Measurements from ENCODE around the gene GABBR1. TPM values are rescaled to one million over a fixed set of nuclear protein-coding genes. Genes with fewer than 3 reads are reported as not detected.
A peak's percentile ranks its signal among the peaks of the same experiment; 100 is the strongest.

GABBR1 gene
- total RNA-seq, 1 experiment from 2014 or later, result 146 TPM

DNA sequence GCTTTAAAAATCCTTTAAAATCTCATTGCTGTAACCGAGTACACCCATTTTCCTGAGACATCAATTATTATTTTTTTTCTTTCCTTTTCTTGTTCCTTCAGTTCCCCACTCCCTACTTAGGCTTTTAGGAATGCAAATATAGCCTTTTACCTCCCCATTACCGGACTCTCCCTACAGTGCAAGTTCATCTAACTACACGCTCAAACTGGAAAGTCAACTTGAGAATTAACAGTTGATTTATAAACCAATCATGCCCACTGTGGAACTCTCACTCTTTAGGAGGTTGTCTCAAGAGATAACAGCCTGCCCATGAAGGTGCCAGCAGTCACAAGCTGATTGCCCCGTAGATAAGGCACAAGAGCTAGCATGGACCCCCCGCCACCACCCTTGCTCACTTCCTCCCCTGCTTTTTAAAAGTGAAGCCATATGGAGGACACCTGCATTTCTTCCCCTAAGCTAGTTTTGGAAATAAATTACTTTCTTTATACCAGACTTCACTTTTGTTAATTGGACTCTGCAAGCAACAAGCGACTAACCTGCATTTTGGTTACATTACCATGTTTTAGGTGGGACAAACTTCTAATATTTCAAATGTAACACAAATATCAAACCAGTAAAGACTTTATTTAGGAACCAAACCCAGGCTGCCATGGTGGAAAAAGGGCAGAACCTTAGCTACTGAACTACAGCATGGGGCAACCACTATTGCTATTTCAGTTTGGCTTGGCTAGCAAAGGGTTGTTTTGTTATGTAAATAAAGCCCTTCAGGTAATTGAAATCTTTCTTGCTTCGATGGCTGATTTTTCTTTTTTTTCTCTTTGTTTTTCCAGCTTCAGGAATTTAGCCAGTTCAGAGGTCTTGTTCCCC, 108.3 kb downstream of the GABBR1 start:
- no peak overlapping the region for H3K23ac ChIP-seq (ENCODE audit: insufficient read length, low read depth, low read length)
- H3K4me2 ChIP-seq (ENCODE audit: insufficient read depth, insufficient read length, low read length), result no peak overlapping the region
- TF ChIP-seq, protein P1, sequence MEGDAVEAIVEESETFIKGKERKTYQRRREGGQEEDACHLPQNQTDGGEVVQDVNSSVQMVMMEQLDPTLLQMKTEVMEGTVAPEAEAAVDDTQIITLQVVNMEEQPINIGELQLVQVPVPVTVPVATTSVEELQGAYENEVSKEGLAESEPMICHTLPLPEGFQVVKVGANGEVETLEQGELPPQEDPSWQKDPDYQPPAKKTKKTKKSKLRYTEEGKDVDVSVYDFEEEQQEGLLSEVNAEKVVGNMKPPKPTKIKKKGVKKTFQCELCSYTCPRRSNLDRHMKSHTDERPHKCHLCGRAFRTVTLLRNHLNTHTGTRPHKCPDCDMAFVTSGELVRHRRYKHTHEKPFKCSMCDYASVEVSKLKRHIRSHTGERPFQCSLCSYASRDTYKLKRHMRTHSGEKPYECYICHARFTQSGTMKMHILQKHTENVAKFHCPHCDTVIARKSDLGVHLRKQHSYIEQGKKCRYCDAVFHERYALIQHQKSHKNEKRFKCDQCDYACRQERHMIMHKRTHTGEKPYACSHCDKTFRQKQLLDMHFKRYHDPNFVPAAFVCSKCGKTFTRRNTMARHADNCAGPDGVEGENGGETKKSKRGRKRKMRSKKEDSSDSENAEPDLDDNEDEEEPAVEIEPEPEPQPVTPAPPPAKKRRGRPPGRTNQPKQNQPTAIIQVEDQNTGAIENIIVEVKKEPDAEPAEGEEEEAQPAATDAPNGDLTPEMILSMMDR (conservative IDR thresholded peaks at IDR 0.05), result no peak
- H3K9me3 ChIP-seq (ENCODE audit: control insufficient read depth, low read depth, low read length), result peaks cover 5% of the 10 kb centered on the region
- H2BK120ac ChIP-seq (ENCODE audit: low read depth, low read length, poor library complexity, severe bottlenecking), result no peak overlapping the region
- peak overlapping the region in 1 of 2 experiments; percentile 30; a peak in 1 of 5 replicates for H3K4me3 Mint-ChIP-seq
- no peak overlapping the region for H2BK5ac ChIP-seq (ENCODE audit: insufficient read length, low read length)
- H3K9me3 Mint-ChIP-seq, result peaks cover 24 to 28% of the 10 kb centered on the region in 2 experiments
- no peaks in the 10 kb centered on the region for H3K23me2 ChIP-seq (ENCODE audit: insufficient read length, low read depth, low read length, poor library complexity, severe bottlenecking)
- no peak overlapping the region for H3K27ac ChIP-seq (ENCODE audit: insufficient read length, low read depth, low read length)
- DNase-seq, result peak; percentile 18
- H3T11ph ChIP-seq (ENCODE audit: low read length), result no peak overlapping the region
- H3K27ac Mint-ChIP-seq, result peak overlapping the region in 1 of 3 experiments; percentile 96; a peak in 4 of 7 replicates
- H3K36me3 Mint-ChIP-seq (ENCODE audit: insufficient read depth in 1 of 3, low read depth in 3 of 3), result peaks cover 17 to 29% (median 17%) of the 10 kb centered on the region in 3 experiments
- H3K79me1 ChIP-seq (ENCODE audit: insufficient read depth, low read depth, low read length, poor library complexity, severe bottlenecking), result no peaks in the 10 kb centered on the region
- no peak overlapping the region for H3K18ac ChIP-seq (ENCODE audit: insufficient read length, low read depth, low read length)
- no peak overlapping the region for H2AFZ ChIP-seq (ENCODE audit: low read length)
- H3K4ac ChIP-seq (ENCODE audit: low read depth, low read length), result no peak overlapping the region
- H3K27me3 Mint-ChIP-seq (ENCODE audit: low read depth), result no peaks in the 10 kb centered on the region
- H3K4me1 ChIP-seq (ENCODE audit: insufficient read depth, low read length), result peaks cover 10% of the 10 kb centered on the region; the same call in 1 of the 2 replicates
- no peak overlapping the region for H3K9ac ChIP-seq (ENCODE audit: extremely low read depth, insufficient read length, low read length)
- H3K14ac ChIP-seq (ENCODE audit: insufficient read depth, low read length), result no peak overlapping the region
- H3K27me3 ChIP-seq (ENCODE audit: insufficient read depth, low read length), result no peaks in the 10 kb centered on the region
- no peaks in the 10 kb centered on the region for H3K79me2 ChIP-seq (ENCODE audit: insufficient read depth, low read length)
- no CpG with 5 or more reads among the region's 7 CpGs for WGBS (ENCODE audit: extremely low coverage, insufficient read length, low lambda C conversion rate)
- H4K20me1 ChIP-seq (ENCODE audit: control insufficient read depth, insufficient read depth, insufficient read length), result no peaks in the 10 kb centered on the region
- H3K4me1 Mint-ChIP-seq, result peaks cover 19 to 20% of the 10 kb centered on the region in 2 experiments
- H2BK20ac ChIP-seq (ENCODE audit: low read depth, low read length, poor library complexity, severe bottlenecking), result no peak overlapping the region
- H2BK12ac ChIP-seq (ENCODE audit: insufficient read length, low read depth, low read length), result no peak overlapping the region
- H2AK5ac ChIP-seq (ENCODE audit: insufficient read length, low read length), result no peak overlapping the region
- H4K5ac ChIP-seq (ENCODE audit: insufficient read length, low read depth, low read length), result no peak overlapping the region
- H4K91ac ChIP-seq (ENCODE audit: insufficient read length, low read depth, low read length), result no peak overlapping the region
- no peak overlapping the region for H3K56ac ChIP-seq (ENCODE audit: insufficient read length, low read depth, low read length)
- no peak overlapping the region for H4K8ac ChIP-seq (replicated peaks; ENCODE audit: insufficient read length, low read depth, low read length)
- no peak overlapping the region for H2BK15ac ChIP-seq (ENCODE audit: low read depth, low read length)
